Measurements from ENCODE around the gene SSH2.
"Not testable (repeated sequence)": the region's sequence is repeated elsewhere in the genome, so short reads cannot be mapped to it uniquely, and the experiment has no call there.

SSH2 gene

GRCh38 chr17:29885031-29885640 is 44.9 kb downstream of the SSH2 start:
- in situ Hi-C loops (cut with HindIII; ENCODE audit: low pct_ligation_motif_present, low pct_unique_long_range_greater_than_20kb, low sequenced_read_pairs) = no loop called here
- no peak for DNase-seq

GRCh38 chr17:29883497-29883896 is 46.5 kb downstream of the SSH2 start:
- no peak for DNase-seq
- in situ Hi-C loops (cut with HindIII; ENCODE audit: low pct_ligation_motif_present, low pct_unique_long_range_greater_than_20kb, low sequenced_read_pairs) = no loop called here

- in situ Hi-C loops (cut with HindIII; ENCODE audit: low pct_ligation_motif_present, low pct_unique_long_range_greater_than_20kb, low sequenced_read_pairs) = no loop called here
- DNase-seq = no peak
These were observed 48.8 kb downstream of the SSH2 start for GRCh38 chr17:29881256-29881655.

GRCh38 chr17:29880031-29880430 is 50.0 kb downstream of the SSH2 start:
- DNase-seq = no peak
- in situ Hi-C loops (cut with HindIII; ENCODE audit: low pct_ligation_motif_present, low pct_unique_long_range_greater_than_20kb, low sequenced_read_pairs) = no loop called here

GRCh38 chr17:29874931-29875596 is 55.0 kb downstream of the SSH2 start:
- no peak for DNase-seq
- in situ Hi-C loops (cut with HindIII; ENCODE audit: low pct_ligation_motif_present, low pct_unique_long_range_greater_than_20kb, low sequenced_read_pairs) = no loop called here

GRCh38 chr17:29874358-29874757 is 55.7 kb downstream of the SSH2 start:
- in situ Hi-C loops (cut with HindIII; ENCODE audit: low pct_ligation_motif_present, low pct_unique_long_range_greater_than_20kb, low sequenced_read_pairs); DNase-seq: not testable (repeated sequence)

- in situ Hi-C loops (cut with HindIII; ENCODE audit: low pct_ligation_motif_present, low pct_unique_long_range_greater_than_20kb, low sequenced_read_pairs) = no loop called here
- DNase-seq = no peak
These were observed 56.6 kb downstream of the SSH2 start for GRCh38 chr17:29873476-29873875.

- in situ Hi-C loops (cut with HindIII; ENCODE audit: low pct_ligation_motif_present, low pct_unique_long_range_greater_than_20kb, low sequenced_read_pairs) = no loop called here
- DNase-seq = no peak
These were observed 59.1 kb downstream of the SSH2 start for GRCh38 chr17:29870836-29871465.

GRCh38 chr17:29867643-29868181 is 62.3 kb downstream of the SSH2 start:
- in situ Hi-C loops (cut with HindIII; ENCODE audit: low pct_ligation_motif_present, low pct_unique_long_range_greater_than_20kb, low sequenced_read_pairs) = no loop called here

GRCh38 chr17:29866746-29867404 is 63.2 kb downstream of the SSH2 start:
- DNase-seq = no peak
- in situ Hi-C loops (cut with HindIII; ENCODE audit: low pct_ligation_motif_present, low pct_unique_long_range_greater_than_20kb, low sequenced_read_pairs) = no loop called here

More at GRCh38 chr17:29867643-29868181, 62.3 kb downstream of the SSH2 start:
- DNase-seq = peak; percentile 15

GRCh38 chr17:29864615-29865014 is 65.4 kb downstream of the SSH2 start:
- in situ Hi-C loops (cut with HindIII; ENCODE audit: low pct_ligation_motif_present, low pct_unique_long_range_greater_than_20kb, low sequenced_read_pairs) = no loop called here
- no peak for DNase-seq

- DNase-seq; in situ Hi-C loops (cut with HindIII; ENCODE audit: low pct_ligation_motif_present, low pct_unique_long_range_greater_than_20kb, low sequenced_read_pairs): not testable (repeated sequence)
These were observed 65.9 kb downstream of the SSH2 start for GRCh38 chr17:29864123-29864522.

- no peak for DNase-seq
- in situ Hi-C loops (cut with HindIII; ENCODE audit: low pct_ligation_motif_present, low pct_unique_long_range_greater_than_20kb, low sequenced_read_pairs) = no loop called here
These were observed 67.1 kb downstream of the SSH2 start for GRCh38 chr17:29862951-29863350.

- no peak for DNase-seq
- in situ Hi-C loops (cut with HindIII; ENCODE audit: low pct_ligation_motif_present, low pct_unique_long_range_greater_than_20kb, low sequenced_read_pairs) = no loop called here
These were observed 67.9 kb downstream of the SSH2 start for GRCh38 chr17:29862127-29862526.

GRCh38 chr17:29859445-29859844 is 70.6 kb downstream of the SSH2 start:
- in situ Hi-C loops (cut with HindIII; ENCODE audit: low pct_ligation_motif_present, low pct_unique_long_range_greater_than_20kb, low sequenced_read_pairs); DNase-seq: not testable (repeated sequence)

GRCh38 chr17:29857823-29858222 is 72.2 kb downstream of the SSH2 start:
- DNase-seq = no peak
- in situ Hi-C loops (cut with HindIII; ENCODE audit: low pct_ligation_motif_present, low pct_unique_long_range_greater_than_20kb, low sequenced_read_pairs) = no loop called here

GRCh38 chr17:29857105-29857504 is 72.9 kb downstream of the SSH2 start:
- DNase-seq; in situ Hi-C loops (cut with HindIII; ENCODE audit: low pct_ligation_motif_present, low pct_unique_long_range_greater_than_20kb, low sequenced_read_pairs): not testable (repeated sequence)

GRCh38 chr17:29855686-29856085 is 74.3 kb downstream of the SSH2 start:
- no peak for DNase-seq
- in situ Hi-C loops (cut with HindIII; ENCODE audit: low pct_ligation_motif_present, low pct_unique_long_range_greater_than_20kb, low sequenced_read_pairs) = no loop called here

GRCh38 chr17:29848737-29849136 is 81.3 kb downstream of the SSH2 start:
- no peak for DNase-seq
- in situ Hi-C loops (cut with HindIII; ENCODE audit: low pct_ligation_motif_present, low pct_unique_long_range_greater_than_20kb, low sequenced_read_pairs) = no loop called here
